SKM-1 treated with dmso at 0.1 percent for 144 hours (cell line): ENCODE measurements around the gene GGT1.
"Not testable (repeated sequence)": the region's sequence is repeated elsewhere in the genome, so short reads cannot be mapped to it uniquely, and the experiment has no call there.

Source experiments
- DNase-seq: peaks from one replicate; lab custom pipeline; 2025; ENCODE audit not compliant: unreplicated experiment; lab: John Stamatoyannopoulos, UW

The GGT1 gene

GRCh38 chr22:24583221-24584165, 19.5 kb upstream of the GGT1 start:
- DNase-seq = no peak

- DNase-seq = no peak
Observed at GRCh38 chr22:24584166-24584790, 18.7 kb upstream of the GGT1 start.

GRCh38 chr22:24584871-24585411, 18.1 kb upstream of the GGT1 start:
- no peak for DNase-seq

GRCh38 chr22:24585461-24585860, 17.5 kb upstream of the GGT1 start:
- no peak for DNase-seq

GRCh38 chr22:24585927-24586546, 17.0 kb upstream of the GGT1 start:
- DNase-seq = no peak

GRCh38 chr22:24587251-24587650, 15.7 kb upstream of the GGT1 start:
- no peak for DNase-seq

GRCh38 chr22:24587948-24588347, 15.0 kb upstream of the GGT1 start:
- DNase-seq = no peak

GRCh38 chr22:24588381-24588756, 14.6 kb upstream of the GGT1 start:
- no peak for DNase-seq

- DNase-seq = no peak
Observed at GRCh38 chr22:24588757-24589481, 14.1 kb upstream of the GGT1 start.

GRCh38 chr22:24589518-24590030, 13.4 kb upstream of the GGT1 start:
- no peak for DNase-seq

GRCh38 chr22:24590596-24591173, 12.3 kb upstream of the GGT1 start:
- DNase-seq = no peak

- DNase-seq = no peak
Observed at GRCh38 chr22:24591286-24591830, 11.6 kb upstream of the GGT1 start.

- DNase-seq = no peak
Observed at GRCh38 chr22:24592058-24592850, 10.7 kb upstream of the GGT1 start.

- DNase-seq = peak; percentile 53
Observed at GRCh38 chr22:24592851-24593558, 10.0 kb upstream of the GGT1 start, which contains the start of gene LRRC75B. Gene LRRC75B (minus strand): TSS chr22:24593073. CDS start chr22:24593039, 34 bp downstream.

- DNase-seq = not testable (repeated sequence)
Observed at GRCh38 chr22:24593559-24593835, 9.5 kb upstream of the GGT1 start.

- no peak for DNase-seq
Observed at GRCh38 chr22:24593836-24594568, 9.0 kb upstream of the GGT1 start.

GRCh38 chr22:24594569-24595120, 8.3 kb upstream of the GGT1 start:
- no peak for DNase-seq

GRCh38 chr22:24595228-24595627, 7.8 kb upstream of the GGT1 start:
- DNase-seq = no peak
